Fibroblast of skin of scalp (primary cell): Measurements from ENCODE around the gene DUSP2.
"Not testable (repeated sequence)": the region's sequence is repeated elsewhere in the genome, so short reads cannot be mapped to it uniquely, and the experiment has no call there.

ENCODE experiments used
- DNase-seq: peaks from one replicate; pipeline ENCODE4 v3.0.0-alpha.2; 2013

DUSP2 gene

DNA sequence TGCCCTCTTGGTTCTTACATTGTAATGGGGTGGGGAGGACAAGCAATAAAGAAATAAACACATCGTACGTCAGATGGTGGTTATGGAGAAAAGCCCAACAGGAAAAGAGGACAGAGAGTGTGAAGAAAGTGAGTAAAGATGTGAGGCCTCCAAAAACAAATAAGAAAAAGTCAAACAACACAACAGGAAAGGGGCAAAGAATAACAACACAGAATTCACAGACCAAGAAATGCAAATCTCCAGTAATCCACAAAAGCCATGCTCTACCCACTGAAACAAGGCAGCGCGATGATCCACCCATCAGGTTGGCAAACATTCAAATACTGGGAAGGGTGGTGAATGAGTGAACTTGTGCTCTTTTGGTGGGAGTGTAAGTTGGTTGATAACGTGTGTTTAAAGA, 16.7 kb upstream of the DUSP2 start:
- DNase-seq = no peak

DNA sequence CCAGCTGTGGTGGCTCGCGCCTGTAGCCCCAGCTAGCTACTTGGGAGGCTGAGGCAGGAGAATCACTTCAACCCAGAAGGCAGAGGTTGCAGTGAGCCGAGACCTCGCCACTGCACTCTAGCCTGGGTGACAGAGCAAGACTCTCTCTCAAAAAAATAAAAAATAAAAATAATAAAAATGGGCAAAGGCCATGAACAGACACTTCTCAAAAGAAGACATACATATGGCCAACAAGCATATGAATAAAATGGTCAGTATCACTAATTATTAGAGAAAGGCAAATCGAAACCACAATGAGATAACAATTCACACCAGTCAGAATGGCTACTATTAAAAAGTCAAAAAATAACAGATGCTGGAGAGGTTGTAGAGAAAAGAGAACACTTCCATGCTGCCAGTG, 15.1 kb upstream of the DUSP2 start:
- not testable (repeated sequence) for DNase-seq

DNA sequence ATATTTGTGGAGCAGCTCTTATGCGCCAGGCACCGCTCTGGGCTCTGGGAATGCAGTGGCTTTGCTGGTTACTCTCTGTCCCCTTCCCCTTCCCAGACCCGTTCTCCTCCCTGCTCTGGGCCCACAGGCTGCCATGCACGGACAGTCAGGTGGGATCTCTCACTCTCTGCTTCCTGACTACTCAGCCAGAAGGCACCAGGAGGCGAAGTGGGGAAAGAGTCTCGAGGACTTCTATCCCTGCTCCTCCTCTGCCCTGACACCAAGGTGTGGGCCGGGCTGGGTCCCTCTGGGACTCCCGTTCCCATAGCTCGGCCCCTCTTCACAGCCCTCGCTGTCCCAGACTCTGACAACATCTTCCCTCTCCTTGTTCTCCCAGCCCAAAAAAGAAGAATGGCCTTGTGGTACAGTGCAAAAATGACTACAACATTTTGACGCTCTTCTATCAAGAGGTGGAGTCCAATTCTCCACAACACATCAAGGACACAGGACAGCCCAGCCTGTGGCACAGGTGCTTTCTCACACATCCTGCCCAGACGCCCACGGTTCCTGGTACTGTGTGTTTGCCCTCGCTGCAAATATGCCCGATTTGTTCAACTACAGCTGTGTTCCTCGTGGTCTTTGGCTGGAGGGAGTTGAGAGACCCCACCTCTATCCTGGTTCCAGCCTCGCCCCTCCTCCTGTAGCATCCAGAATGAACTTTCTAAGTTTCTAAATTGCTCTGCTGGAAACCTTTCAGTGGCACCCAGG, 14.0 kb upstream of the DUSP2 start:
- no peak for DNase-seq

DNA sequence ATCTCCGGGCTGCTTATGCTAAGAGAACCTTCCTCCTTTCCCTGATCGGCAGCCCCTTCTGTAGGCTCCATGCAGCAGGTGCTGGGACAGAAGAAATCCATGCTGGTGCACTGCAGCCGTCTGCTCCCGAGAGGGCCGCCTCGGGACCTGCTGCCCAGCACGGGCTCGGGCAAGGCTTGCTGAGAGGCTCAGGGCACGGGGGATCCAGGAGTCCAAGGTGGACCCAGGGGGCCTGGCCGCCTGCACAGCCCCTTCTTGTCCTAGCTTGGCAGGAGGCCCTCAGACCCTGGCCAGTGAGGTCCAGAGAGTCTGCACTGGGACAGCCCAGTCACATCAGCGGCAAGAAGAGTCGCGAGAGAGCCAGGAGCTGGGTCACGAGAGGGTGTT, 13.3 kb upstream of the DUSP2 start:
- no peak for DNase-seq

DNA sequence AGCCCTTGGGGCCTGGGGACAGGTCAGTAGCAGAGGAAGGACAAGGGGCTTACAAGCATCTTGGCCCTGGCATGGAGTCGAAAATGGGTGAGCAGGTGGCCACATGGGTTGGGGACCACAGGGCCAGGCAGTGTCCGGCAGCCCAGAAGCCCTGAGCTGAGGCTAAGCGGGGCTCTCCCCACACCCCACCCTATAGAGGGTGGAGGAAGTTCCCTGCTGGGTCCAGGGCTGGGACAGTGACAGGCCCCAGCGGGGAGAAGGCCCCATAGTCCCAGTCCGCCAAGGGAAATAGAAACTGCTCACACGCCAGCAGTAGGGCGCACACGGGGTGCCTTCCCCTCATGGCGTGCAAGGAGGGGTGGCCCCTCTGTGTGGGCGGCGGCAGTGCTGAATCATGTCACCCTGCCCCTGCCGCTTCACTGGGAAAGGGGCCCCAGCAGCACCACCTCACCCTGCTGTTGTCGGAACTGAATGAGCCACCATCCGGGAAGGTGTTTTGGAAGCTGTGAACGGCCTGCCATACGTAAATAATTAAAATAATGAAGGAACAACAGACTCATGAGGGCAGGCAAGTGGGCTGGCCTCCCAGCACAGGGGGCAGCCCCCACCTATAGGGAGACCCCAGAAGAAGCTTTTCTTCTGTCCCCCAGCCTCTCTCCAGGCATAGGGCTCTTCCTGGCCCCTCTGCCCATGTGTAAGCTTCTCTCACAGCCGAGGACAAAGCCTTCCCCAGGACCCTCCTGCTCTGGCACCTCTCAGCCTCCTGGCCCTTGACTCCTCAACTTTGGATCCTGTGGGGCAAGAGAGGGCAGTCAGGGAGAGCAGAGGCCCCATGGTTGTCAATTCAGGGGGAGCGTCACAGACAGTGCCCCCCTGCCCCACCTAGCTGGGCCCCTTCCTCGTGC, 12.7 kb upstream of the DUSP2 start:
- DNase-seq = peak; percentile 46

DNA sequence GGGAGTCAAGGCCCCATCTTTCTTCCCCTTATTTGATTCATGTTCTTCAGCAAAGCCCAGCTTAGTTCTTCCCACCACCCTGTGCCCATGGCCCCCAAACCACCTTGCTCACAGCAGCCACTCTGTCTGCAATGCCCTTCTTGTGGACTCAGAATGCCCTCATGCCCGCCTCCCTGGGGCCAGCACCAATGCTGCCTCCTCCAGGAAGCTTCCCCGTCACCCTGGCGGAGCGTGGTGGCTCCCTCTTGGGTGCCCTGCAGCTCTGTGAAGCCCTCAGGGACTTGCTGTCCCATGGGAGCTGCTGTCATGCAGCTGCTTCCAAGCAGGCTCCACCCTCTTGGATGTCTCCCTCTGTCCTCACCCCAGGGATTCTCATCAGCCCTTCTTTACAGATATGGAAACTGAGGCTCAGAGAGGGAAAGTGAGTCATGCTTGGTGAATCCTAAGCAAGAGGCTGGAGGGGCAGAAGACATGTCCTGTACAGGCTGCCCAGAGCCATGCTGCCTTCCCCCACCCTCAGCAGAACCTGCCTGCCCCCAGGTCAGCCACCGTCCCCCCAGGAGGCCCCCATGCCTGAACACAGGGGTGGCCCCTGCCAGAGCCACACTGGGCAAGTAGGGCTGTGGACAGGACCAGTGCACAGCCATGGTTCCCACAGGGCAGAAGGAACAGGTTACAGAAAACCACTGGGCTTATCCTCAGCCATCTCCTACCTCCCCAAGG, 11.8 kb upstream of the DUSP2 start:
- DNase-seq = no peak

DNA sequence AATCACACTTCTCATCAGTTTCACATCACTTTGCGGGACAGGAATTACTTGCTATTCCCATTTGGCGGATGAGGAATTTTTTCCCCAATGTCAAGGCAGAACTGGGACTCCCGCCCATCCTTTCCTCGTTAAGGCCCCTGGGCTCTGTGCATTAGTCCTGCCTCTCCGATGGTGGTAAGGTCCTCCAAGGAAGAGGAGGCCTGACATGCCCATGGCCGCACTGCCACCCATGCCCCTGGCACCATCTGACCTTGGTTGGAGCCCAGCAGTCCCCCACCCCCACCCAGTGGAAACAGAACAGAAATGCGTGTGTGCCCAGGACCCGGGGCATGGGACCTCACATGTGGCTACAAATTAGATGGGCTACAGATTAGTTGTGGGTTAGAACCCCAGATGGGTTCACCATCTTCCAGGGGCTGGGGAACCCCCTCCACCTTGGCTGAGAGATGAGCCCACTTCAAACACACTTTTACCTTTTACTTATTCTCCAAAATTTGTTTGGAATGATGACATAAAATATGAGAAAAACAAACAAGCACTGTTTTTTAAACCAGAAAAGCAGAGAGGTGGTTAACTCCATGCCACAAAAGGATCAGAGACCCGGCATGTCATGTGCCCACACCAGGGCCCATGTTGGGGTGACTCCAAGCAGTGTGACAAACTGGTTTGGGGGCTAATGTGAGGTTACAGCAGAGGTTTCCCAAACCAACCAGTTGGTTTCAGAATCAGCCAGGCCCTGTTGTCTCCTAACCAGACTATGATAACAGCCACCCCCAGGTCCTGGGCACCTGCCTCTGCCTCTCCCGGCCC, 11.0 kb upstream of the DUSP2 start:
- no peak for DNase-seq

DNA sequence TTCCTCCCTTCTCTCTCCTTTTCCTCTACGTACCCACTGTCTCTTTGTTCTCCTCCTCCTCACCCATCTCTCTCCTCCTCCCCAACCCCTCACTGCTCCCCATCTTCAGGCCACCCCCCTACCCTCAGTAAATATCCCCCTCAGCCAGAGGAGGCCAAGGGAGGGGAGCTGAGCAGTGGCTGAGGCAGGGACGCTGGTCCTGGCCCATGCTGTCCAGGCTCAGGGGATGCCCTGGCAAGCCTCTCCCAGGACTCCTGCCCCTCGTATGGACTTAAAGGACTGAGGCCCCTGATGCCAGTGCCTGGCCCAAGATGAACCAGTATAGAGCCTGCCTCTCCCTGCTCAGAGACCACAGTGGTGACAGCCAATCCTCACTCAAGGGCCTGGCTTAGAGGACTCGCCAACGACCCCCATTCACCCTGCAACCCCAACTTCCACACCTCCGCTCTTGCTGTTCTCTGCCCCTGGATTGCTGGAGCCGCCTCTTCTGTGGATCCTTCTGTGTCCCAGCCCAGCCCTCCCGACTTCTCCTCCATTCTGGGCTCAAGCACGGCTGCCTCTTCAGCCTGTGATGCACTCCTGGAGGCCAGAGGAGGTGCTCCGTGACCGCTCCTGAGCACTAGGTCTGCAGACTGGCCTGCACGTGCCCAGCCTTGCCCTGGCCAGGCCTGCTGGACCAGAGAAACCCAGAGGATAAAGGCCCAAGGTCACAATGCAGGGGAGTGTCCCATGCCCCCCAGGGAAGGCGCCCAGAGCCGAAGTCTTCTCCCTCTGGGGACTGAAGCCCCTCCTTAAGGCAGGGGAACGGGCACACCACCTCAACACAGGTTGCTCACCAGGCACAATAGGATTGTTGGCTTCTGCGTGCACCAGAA, 9.5 kb upstream of the DUSP2 start:
- DNase-seq = no peak

DNA sequence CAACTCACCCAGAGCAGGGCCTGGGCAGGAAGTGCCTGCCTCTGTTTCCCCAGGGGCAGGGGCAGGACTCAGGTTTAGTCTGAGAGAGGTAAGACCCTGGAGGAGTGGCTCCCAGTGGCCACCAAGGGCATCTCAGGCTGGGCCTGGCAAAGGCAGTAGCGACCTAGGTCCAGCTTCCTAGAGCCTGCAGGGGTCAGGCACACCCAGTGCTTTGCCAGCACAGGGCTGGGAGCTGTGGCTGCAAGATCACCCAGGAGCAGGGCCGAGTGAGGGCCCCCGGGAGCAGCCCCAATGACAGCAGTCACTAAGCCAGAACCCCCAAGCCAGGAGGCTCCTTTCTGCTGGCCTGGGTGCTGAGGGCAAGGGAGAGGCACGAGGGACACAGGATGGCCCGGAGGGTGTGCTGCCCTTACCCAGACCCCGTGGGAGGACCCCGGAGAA, 8.8 kb upstream of the DUSP2 start:
- DNase-seq = no peak

DNA sequence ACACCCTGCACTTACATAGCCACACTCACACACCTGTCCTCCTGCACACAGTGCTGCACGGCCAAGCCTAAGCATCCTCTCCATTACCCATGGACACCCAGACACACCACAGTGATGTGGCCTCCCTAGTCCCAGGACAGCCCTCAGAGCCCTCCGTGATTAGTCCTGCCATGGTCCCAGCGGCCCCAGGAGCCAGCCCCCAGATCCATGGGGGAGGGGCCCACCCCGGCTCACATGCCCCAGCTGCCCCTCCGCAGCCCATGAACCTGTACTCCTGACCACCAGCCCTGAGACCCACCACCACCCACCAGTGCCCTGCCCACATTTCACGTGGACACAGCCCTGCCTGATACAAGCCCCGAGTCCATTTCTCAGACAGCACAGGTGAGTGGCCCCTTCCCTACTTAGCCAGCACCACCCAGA, 8.1 kb upstream of the DUSP2 start:
- no peak for DNase-seq

DNA sequence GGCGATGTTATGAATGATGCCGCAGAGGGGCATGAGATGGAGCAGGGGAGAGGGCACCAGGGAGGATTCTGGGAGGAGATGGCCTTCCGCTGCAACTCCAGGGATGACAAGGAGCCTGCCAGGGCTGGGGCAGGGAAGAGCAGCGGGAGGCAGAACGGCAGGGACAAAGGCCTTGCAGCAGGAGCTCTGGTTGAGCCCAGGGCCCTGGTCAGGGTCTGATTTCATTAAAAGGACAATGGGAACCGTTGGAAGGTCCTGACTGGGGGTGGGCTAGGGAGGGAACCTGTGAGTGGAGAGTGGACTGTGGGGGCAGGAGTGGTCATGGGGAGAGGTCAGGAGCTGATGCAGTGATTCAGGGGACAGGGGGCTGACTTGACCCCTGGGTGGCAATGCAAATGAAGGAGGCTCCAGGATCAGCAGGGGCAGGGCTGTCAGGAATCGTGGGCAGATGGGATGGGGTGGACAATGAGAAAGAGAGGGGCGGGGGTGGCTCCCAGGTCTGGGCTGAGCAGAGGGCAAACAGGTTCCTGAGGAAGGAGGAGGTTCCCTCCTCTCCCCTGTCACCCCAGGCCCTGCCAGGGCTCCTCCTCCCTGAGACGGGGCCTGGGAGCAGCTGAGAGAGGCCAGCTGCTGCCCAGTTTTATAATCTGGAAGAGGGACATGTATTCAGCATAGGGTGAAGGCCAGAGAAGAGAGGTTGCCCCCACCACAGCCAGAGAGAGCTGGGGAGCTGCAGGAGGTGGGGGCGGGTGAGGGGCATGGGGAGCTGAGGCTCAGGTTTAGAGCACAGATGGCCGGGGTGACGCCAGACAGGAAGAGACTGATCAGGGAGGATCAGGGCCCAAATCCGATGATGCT, 7.3 kb upstream of the DUSP2 start:
- DNase-seq = no peak

DNA sequence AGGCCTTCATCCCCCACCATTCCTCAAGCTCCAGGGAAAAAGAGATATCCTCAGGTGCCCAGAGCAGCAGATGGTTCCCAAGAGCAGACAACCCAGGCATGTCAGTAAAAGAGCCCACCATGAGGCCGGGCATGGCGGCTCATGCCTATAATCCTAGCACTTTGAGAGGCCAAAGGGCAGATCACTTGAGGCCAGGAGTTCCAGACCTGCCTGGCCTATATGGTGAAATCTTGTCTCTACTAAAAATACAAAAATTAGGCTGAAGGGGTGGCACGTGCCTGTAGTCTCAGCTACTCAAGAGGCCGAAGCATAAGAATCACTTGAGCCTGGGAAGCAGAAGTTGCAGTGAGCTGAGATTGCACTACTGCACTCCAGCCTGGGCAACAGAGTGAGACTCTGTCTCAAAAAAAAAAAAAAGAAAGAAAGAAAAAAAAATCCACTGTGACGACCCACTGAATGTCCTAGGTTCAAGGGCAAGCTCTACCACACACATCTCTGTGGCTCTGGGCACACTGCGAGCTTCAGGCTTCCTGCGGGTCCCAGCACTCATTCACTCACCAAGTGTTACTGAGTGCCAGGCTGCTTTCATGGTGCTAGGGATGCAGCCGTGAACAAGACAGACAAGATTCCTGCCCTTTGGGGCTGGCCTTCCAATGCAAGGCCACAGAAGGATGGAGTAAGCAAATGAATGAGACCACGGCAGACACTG, 6.5 kb upstream of the DUSP2 start:
- no peak for DNase-seq

DNA sequence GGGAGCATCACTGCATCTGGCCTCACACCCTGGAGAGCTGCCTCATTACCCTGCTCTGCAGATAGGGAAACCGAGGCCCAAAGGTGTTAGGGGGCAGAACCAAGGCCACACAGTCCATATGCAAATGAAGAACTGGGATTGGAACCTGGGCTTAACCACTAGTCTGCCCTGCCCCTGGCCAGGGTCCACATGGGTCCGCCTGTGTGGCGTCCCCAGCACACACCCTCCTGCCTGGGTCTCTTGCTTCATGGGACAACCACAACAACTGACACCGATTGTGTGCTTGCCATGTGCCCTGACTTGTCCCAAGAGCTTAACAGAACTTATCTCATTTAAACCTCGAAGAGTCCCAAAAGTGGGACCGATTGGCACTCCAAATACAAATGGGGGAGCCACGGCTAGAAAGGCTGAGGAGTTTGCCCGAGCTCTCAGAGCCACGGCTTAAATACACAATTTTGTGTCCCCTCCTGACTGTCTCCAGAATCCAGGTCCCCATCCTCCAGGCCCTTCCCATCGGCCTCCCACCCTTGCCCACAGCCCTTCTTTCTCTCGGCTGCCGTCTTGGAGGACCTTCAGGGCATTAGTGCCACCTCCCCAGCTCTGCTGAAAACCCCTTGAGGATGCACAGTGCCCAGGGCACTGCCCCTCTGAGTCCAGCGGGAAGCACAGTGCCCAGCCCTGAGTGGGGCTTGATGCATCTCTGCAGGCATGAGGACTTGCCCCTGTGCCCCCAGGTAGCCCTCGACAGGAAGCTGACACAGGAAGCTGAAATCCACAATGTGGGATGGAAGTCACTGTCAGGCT, 5.8 kb upstream of the DUSP2 start:
- no peak for DNase-seq

DNA sequence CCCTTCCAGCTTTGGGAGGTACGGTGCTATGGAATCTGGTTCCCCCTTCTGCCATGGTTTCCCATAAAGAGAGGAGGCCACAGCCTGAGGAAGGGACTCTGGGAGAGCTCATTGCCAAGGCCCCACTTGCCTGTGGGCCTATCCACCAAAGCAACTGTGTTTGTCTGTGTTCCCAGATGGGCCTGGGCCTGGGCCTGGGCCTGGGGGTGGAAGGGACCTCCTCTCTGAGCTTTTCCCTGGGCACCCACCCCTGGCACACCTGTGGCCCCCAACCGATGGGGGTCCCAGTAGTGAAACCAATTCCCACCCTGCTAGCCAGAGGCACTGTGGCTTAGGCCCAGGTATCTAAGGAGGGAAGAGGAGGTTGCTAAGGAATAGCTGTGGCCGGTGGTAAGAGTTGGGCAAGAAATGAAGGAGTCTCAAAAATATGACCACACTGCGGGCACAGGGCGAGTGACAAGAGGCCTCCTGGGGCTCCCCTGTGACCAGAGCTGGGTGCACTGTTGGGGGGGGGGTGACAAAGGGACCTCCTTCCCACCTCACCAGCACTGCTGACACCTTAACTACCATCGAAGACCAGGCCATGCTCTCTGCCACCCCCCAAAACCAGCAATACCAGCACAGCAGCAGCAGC, 4.9 kb upstream of the DUSP2 start:
- DNase-seq = no peak

DNA sequence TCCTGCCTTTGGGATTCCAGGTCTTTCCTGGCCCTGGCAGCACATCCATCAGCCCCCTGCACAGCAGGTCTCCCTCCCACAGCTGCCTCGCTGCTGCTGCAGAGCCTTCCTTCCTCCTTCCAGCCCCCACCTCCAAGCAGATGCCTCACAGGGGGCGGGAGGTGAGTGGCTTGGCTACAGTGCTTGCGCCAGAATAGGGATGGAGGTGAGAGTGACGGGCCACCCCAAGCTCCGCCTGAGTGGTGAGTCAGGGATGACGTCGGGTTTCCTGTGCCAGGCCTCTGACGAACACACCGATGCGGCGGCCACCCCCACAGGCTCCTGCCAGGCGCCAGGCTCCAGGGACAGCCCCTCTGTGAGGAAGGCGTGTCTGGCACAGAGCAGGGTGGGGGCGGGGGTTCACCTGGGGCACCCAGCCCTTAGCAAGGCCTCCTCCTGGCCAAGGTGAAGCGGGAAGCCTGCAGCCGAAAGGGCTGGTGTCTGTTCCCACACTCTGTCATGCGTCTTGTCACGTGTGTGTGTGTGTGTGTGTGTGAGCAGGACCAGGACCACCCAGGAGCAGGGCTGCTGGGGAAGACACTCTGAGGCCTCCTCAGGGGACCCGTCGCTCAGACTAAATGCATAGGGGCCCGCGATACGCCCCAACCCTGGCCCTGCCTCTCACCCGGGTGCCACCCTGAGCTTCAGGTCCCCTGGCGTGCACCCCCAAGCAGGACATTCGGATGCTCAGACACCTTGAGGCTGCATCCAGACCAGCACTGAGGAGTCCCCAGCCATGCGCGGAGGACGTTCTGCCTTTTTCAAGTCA, 3.4 kb upstream of the DUSP2 start:
- DNase-seq = peak; percentile 84

DNA sequence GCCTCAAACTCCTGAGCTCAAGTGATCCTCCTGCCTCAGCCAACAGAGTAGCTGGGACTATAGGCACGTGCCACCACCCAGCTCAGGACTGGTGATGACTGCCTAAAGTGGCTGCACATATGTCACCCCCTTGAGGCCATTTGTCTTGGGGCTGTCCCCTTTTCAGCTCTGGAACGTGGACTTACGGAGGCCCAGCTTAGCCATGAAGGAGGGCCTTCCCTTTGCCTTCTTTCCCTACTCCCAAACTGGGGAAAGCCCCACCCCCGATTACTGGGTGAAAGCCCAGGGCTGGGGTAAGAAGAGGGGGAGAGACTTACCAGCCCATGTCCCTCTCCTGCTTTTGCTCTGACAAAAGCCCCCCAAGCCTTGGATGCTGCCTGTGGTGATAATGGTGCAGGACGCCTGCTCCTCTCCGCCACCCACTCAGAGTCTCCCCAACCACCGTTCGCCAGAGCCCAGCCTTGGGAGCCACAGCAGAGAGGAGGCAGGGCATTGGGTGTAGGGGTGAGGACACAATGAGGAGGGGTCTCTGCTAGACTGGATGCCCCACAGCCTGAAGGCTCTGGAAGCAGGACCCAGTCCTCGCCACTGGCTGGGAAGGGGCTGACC, 2.5 kb upstream of the DUSP2 start:
- DNase-seq = no peak
